Muscle of back (tissue), 11 donors: Measurements from ENCODE around the gene FOXO1. TPM values are rescaled to one million over a fixed set of nuclear protein-coding genes. Genes with fewer than 3 reads are reported as not detected.

ENCODE experiments used
- DNase-seq, 3 donors: peaks; one replicate each; pipeline versions ENCODE4 v3.0.0 to v3.0.0-alpha.2; 2013
- polyA plus RNA-seq, 10 donors: library from polyadenylated mRNA; unstranded; fragments of 120-200 nt; gene quantifications; one replicate each; pipeline ENCODE4 v1.2.1, GENCODE V29; 2013; ENCODE audit not compliant: insufficient read length in 10 of 10

Gene FOXO1
- polyA plus RNA-seq, 10 donors: 11.2 to 17.1 (median 13.8) TPM

- DNase-seq: no peak
Observed at GRCh38 chr13:40517486-40518480, 148.7 kb downstream of the FOXO1 start.

- no peak for DNase-seq
Observed at GRCh38 chr13:40515702-40516101, 150.7 kb downstream of the FOXO1 start.

- no peak for DNase-seq
Observed at GRCh38 chr13:40514802-40515201, 151.6 kb downstream of the FOXO1 start.

GRCh38 chr13:40509876-40510275 is 156.6 kb downstream of the FOXO1 start:
- DNase-seq: no peak

- DNase-seq: peak in 1 of 3 donors; percentile 38
Observed at GRCh38 chr13:40508767-40509342, 157.6 kb downstream of the FOXO1 start.

- peak; percentile 77 to 93 (median 87) for DNase-seq
Observed at GRCh38 chr13:40508127-40508526, 158.3 kb downstream of the FOXO1 start.

- no peak for DNase-seq
Observed at GRCh38 chr13:40506592-40507446, 159.6 kb downstream of the FOXO1 start.

Other genes with a start within 250 kb of the FOXO1 start
- gene MRPS31, start 104.5 kb upstream of the FOXO1 start, polyA plus RNA-seq: 10 to 100 TPM; 20.9 to 36.5 (median 29.4) TPM
- 10 to 100 TPM; 10.9 to 15.1 (median 13.0) TPM for gene SLC25A15, start 123.0 kb upstream of the FOXO1 start, polyA plus RNA-seq